Hematopoietic multipotent progenitor cell (in vitro differentiated cells): ENCODE data around the gene FXYD7. TPM values are rescaled to one million over a fixed set of nuclear protein-coding genes. Genes with fewer than 3 reads are reported as not detected.

ENCODE experiments used
- DNase-seq, 3 donors: peaks; one replicate each; pipeline ENCODE4 v3.0.0-alpha.2; 2011 to 2015; ENCODE audit warnings: low read depth in 2 of 3, low spot score in 2 of 3
- total RNA-seq: library from RNA; depleted of rRNA; stranded (reverse); fragments of >200 nt; gene quantifications from one replicate; pipeline ENCODE4 v1.2.3, GENCODE V29; 2012

FXYD7 gene
- total RNA-seq, 1 donor: not detected

- DNase-seq: no peak
Measured at GRCh38 chr19:35162471-35163326, 19.6 kb downstream of the FXYD7 start.

GRCh38 chr19:35164418-35164817, 21.4 kb downstream of the FXYD7 start:
- no peak for DNase-seq

- no peak for DNase-seq
Measured at GRCh38 chr19:35165200-35166058, 22.4 kb downstream of the FXYD7 start.

- no peak for DNase-seq
Measured at GRCh38 chr19:35166100-35167063, 23.3 kb downstream of the FXYD7 start.

- DNase-seq: peak in 2 of 3 donors; percentile 52 to 88
Measured at GRCh38 chr19:35167251-35168119, 24.4 kb downstream of the FXYD7 start.

GRCh38 chr19:35168196-35168595, 25.1 kb downstream of the FXYD7 start:
- DNase-seq: no peak

- no peak for DNase-seq
Measured at GRCh38 chr19:35169221-35169995, 26.4 kb downstream of the FXYD7 start.

- no peak for DNase-seq
Measured at GRCh38 chr19:35170359-35171061, 27.5 kb downstream of the FXYD7 start.

GRCh38 chr19:35171730-35172129, 28.7 kb downstream of the FXYD7 start:
- peak in 1 of 3 donors; percentile 63 for DNase-seq

- no peak for DNase-seq
Measured at GRCh38 chr19:35174226-35174625, 31.2 kb downstream of the FXYD7 start.

- DNase-seq: no peak
Measured at GRCh38 chr19:35176181-35176570, 33.1 kb downstream of the FXYD7 start.

- DNase-seq: peak in 2 of 3 donors; percentile 23 to 34
Measured at GRCh38 chr19:35177377-35178274, 34.6 kb downstream of the FXYD7 start.

GRCh38 chr19:35178701-35179100, 35.6 kb downstream of the FXYD7 start:
- no peak for DNase-seq

GRCh38 chr19:35179830-35180229, 36.8 kb downstream of the FXYD7 start:
- no peak for DNase-seq

- no peak for DNase-seq
Measured at GRCh38 chr19:35181387-35181786, 38.3 kb downstream of the FXYD7 start.

GRCh38 chr19:35184267-35184666, 41.2 kb downstream of the FXYD7 start:
- DNase-seq: no peak

- DNase-seq: no peak
Measured at GRCh38 chr19:35184884-35185283, 41.8 kb downstream of the FXYD7 start.
